HG02884 (cell line): ENCODE results near the gene KMT2C.
"Not testable (repeated sequence)": the region's sequence is repeated elsewhere in the genome, so short reads cannot be mapped to it uniquely, and the experiment has no call there.

ENCODE experiments used
- ATAC-seq: cut with Tn5 transposase; IDR thresholded peaks from one replicate; pipeline ENCODE4 v1.9.1; 2021; ENCODE audit warnings: mild to moderate bottlenecking, moderate library complexity; ENCODE audit not compliant: unreplicated experiment

Gene KMT2C

GRCh38 chr7:152435384-152436110 is at the start of gene KMT2C:
Gene KMT2C, minus strand, starts transcription at chr7:152436003. Its CDS starts 217 bp downstream, at chr7:152435786.
- ATAC-seq, result peak; percentile 9

DNA sequence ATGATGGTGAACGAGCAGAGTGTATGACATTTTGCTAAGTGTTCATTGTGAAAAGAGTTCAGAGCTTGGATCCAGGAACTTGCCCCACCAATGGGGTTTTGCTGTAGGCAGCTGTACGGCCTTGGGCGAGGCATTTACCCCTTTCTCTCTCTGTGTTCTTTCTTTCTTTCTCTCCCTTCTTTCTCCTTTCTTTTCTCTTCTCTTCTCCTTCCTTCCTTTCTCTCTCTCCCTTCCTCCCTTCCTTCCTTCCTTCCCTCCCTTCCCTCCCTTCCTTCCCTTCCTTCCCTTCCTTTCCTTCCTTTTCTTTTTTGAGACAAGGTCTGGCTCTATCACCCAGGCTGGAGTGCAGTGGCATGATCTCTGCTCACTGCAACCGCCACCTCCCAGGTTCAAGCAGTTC is 45.3 kb upstream of the KMT2C start:
- ATAC-seq, result no peak

- ATAC-seq, result no peak
Observed at GRCh38 chr7:152480664-152481063, 44.9 kb upstream of the KMT2C start.

- ATAC-seq, result no peak
Observed at GRCh38 chr7:152479595-152479994, 43.8 kb upstream of the KMT2C start.

- no peak for ATAC-seq
Observed at GRCh38 chr7:152478140-152478539, 42.3 kb upstream of the KMT2C start.

- ATAC-seq, result no peak
Observed at GRCh38 chr7:152477079-152477478, 41.3 kb upstream of the KMT2C start.

GRCh38 chr7:152476551-152476950 is 40.7 kb upstream of the KMT2C start:
- ATAC-seq, result no peak

DNA sequence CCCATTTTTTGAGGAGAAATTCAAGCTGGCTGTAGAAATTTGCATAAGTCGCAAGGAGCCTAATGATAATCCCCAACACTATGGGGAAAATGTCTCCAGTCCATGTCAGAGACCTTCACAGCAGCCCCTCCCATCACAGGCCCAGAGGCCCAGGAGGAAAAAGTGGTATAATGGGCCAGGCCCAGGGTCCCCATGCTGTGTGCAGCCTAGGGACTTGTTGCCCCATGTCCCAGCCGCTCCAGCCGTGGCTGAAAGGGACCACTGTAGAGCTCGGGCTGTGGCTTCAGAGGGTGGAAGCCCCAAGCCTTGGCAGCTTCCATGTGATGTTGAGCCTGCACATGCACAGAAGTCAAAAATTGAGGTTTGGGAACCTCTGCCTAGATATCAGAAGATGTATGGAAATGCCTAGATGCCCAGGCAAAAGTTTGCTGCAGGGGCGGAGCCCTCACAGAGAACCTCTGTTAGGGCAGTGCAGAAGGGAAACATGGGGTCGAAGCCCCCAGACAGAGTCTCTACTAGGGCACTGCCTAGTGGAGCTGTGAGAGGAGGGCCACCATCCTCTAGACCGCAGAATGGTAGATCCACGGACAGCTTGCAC is 35.3 kb upstream of the KMT2C start:
- not testable (repeated sequence) for ATAC-seq

GRCh38 chr7:152470251-152471022 is 34.6 kb upstream of the KMT2C start:
- not testable (repeated sequence) for ATAC-seq

DNA sequence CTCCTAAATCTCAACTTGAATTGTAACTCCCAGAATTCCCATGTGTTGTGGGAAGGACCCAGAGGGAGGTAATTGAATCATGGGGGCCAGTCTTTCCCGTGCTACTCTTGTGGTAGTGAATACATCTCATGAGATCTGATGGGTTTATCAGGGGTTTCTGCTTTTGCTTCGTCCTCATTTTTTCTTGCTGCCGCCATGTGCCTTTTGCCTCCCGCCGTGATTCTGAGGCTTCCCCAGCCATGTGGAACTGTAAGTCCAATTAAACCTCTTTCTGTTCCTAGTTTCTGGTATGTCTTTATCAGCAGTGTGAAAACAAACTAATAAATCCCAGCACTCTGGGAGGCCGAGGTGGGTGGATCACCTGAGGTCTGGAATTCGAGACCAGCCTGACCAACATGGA is 33.8 kb upstream of the KMT2C start:
- ATAC-seq, result not testable (repeated sequence)

GRCh38 chr7:152467225-152467624 is 31.4 kb upstream of the KMT2C start:
- ATAC-seq, result no peak

GRCh38 chr7:152465119-152465387 is 29.2 kb upstream of the KMT2C start:
- ATAC-seq, result no peak

GRCh38 chr7:152464312-152465118 is 28.7 kb upstream of the KMT2C start:
- peak; percentile 27 for ATAC-seq

DNA sequence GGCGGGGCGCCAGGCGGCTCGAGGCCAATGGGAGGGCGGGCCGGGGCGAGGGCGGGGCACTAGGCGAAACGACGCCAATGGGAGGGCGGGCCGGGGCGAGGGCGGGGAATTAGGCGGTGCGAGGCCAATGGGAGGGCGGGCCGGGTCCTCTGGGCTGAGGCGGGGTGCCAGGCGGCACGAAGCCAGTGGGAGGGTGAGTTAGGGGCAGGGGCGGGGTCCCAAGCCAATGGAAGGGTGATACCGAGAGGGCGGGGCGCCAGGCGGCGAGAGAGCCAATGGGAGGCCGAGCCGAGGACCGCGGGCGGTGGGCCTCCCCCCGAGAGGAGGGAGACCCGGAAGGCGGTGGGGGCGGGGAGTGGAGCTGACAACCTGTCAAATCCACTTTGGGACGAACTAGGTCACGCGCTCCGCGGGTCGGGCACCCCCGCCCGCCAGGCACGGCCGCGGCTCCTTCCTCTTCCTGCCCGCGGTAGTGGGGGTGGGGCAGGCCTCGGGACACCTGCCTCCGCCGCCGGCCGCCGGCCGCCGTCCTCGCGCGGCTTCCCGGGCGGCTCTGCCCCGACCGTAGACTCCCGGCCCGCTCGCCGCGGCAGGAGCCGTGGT is 28.0 kb upstream of the KMT2C start:
- peak; percentile 86 for ATAC-seq

DNA sequence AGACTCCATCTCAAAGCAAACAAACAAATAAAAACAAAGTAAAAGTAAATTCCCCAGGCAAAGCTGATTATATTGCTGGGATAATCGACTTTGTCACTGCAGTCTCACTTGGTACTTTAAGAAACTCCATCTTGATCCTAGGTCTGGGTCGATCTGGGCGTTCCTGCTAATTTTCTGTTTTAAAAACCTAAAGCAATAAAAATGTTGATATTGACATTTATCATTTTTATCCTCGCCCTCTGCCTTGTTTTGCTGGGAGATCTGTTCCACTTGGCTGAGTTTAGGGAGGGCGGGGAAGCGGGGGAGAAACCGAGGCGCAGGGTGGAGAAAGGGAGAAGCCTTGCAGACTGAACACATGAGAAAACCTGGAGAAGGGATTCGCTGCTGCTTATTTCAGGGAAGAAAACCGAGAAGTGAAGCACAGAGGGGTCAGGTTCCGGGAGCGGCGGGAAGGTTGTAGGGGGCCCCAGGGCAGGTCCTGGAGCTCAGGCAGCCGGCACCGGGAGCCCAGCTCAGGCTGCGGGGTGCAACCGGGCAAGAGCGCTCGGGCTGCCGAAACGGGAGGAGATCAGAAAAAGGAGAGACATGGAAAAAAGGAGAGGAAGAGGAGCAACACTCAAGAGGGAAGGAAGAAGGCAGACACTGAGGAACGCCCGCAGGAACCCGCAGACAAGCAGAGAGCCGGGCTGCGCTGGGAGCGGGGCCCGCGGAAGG is 27.3 kb upstream of the KMT2C start:
- ATAC-seq, result peak; percentile 5

DNA sequence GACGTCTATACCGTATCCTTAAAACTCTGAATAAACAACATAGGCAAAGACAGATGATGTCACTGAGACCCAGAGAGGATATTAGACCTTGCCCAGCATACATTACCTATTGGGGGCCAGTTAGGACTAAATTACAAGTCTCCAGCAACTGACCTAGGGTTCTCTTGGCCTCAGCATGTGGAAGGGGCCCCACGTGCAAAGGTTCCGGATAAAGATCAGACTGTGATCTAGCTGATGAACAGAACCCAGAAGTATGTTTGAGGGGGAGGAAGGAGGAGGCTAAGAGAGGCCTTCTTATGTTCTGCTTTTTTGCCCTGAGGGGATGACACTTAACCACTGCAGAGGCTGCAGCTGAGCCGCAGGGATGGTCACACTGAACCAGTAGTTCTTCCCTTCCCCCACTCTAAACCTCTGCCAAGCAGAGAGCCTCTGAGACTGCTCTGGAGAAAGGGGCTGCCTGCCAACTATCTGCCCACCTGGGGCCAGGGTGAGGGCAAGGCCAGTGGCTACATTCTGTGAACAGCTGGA is 24.0 kb upstream of the KMT2C start:
- ATAC-seq, result no peak

- no peak for ATAC-seq
Observed at GRCh38 chr7:152451356-152451755, 15.6 kb upstream of the KMT2C start.

GRCh38 chr7:152445386-152446008 is 9.7 kb upstream of the KMT2C start:
- ATAC-seq, result not testable (repeated sequence)

- ATAC-seq, result no peak
Observed at GRCh38 chr7:152443586-152443985, 7.8 kb upstream of the KMT2C start.
